Mesodermal cell (in vitro differentiated cells): ENCODE results near the gene LRRFIP2.
A peak's percentile ranks its signal among the peaks of the same experiment; 100 is the strongest.
"Not testable (repeated sequence)": the region's sequence is repeated elsewhere in the genome, so short reads cannot be mapped to it uniquely, and the experiment has no call there.

Experiments used
- H3K27ac ChIP-seq: 2 replicates; pipeline ENCODE4 v1.7.0; 2013; ENCODE audit warnings: mild to moderate bottlenecking, low read depth, low read length, moderate library complexity; ENCODE audit not compliant: severe bottlenecking
- H3K36me3 ChIP-seq: 2 replicates; pipeline ENCODE4 v1.7.1; 2013; ENCODE audit warnings: mild to moderate bottlenecking, low read length, moderate library complexity; ENCODE audit not compliant: control insufficient read depth, insufficient read depth
- H3K4me1 ChIP-seq: one replicate; pipeline ENCODE4 v1.7.1; 2013; ENCODE audit warnings: mild to moderate bottlenecking, low read length; ENCODE audit not compliant: insufficient read depth, control insufficient read depth, poor library complexity, severe bottlenecking
- H3K4me3 ChIP-seq: 2 replicates; pipeline ENCODE4 v1.7.0; 2013; ENCODE audit warnings: low read length, control low read depth, mild to moderate bottlenecking; ENCODE audit not compliant: insufficient read depth, poor library complexity, severe bottlenecking; ENCODE audit errors: extremely low read depth
- H3K9me3 ChIP-seq: 2 replicates; pipeline ENCODE4 v1.7.1; 2013; ENCODE audit warnings: mild to moderate bottlenecking, low read length, moderate library complexity; ENCODE audit not compliant: control insufficient read depth
- WGBS, 2 experiments: methylation state at CpG; one replicate each; pipeline ENCODE4 v1.1.5; 2013; ENCODE audit warnings: missing lambda C conversion rate in 2 of 2; ENCODE audit not compliant: insufficient coverage in 2 of 2; 5-methylcytosine and 5-hydroxymethylcytosine counted together

Gene LRRFIP2

GRCh38 chr3:37074178-37074577 lies 100.2 kb downstream of the LRRFIP2 start:
- H3K36me3 ChIP-seq: peaks cover 46% of the 10 kb centered on the region
- no peak overlapping the region for H3K4me3 ChIP-seq
- peaks cover 9% of the 10 kb centered on the region for H3K4me1 ChIP-seq
- WGBS, 2 experiments: 0 to 63% methylated on average over 1 to 3 of the region's 3 CpGs
- no peaks in the 10 kb centered on the region for H3K9me3 ChIP-seq
- H3K27ac ChIP-seq: no peak overlapping the region

GRCh38 chr3:37072892-37073291 lies 101.5 kb downstream of the LRRFIP2 start:
- Histone ChIP-seq H3K4me1 (peaks cover 9% of the 10 kb centered on the region), H3K4me3 (no peak overlapping the region), H3K27ac (no peak overlapping the region), H3K9me3 (no peaks in the 10 kb centered on the region), H3K36me3 (peaks cover 47% of the 10 kb centered on the region)
- WGBS, 2 experiments: 86 to 95% methylated on average over 1 to 2 of the region's 2 CpGs

- H3K36me3 ChIP-seq: peaks cover 47% of the 10 kb centered on the region
- no peak overlapping the region for H3K27ac ChIP-seq
- 88 to 100% methylated on average over 1 of the region's 3 CpGs for WGBS, 2 experiments
Observed at GRCh38 chr3:37071921-37072320, 102.5 kb downstream of the LRRFIP2 start.

GRCh38 chr3:37068031-37068430 lies 106.4 kb downstream of the LRRFIP2 start:
- Histone ChIP-seq H3K4me3 (no peak overlapping the region), H3K4me1 (no peaks in the 10 kb centered on the region), H3K9me3 (no peaks in the 10 kb centered on the region), H3K36me3 (peaks cover 56% of the 10 kb centered on the region), H3K27ac (no peak overlapping the region)
- 80 to 100% methylated on average over 1 of the region's 1 CpG for WGBS, 2 experiments

More at GRCh38 chr3:37071921-37072320, 102.5 kb downstream of the LRRFIP2 start:
- Histone ChIP-seq H3K9me3 (no peaks in the 10 kb centered on the region), H3K4me3 (no peak overlapping the region), H3K4me1 (peaks cover 9% of the 10 kb centered on the region)

DNA sequence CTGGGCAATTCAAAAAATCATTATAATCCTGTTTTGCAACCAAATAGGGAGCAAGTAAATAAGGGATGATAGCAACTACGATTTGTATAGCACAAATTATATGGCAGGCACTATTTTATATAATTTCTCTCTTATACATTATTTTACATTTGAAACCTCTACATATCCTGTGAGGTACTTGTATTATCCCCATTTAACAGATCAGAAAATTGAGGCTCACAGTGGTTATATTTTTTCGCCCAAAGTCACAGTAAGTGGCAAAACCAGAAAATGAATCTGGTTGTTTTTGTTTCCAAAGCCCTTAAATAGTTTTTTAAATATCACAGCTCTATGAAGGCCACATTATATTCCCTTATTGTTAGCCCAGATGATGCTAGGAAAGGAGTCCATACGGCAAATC lies 106.8 kb downstream of the LRRFIP2 start:
- no peaks in the 10 kb centered on the region for H3K9me3 ChIP-seq
- H3K36me3 ChIP-seq: peaks cover 56% of the 10 kb centered on the region
- H3K27ac ChIP-seq: no peak overlapping the region
- WGBS, 2 experiments: 92 to 100% methylated on average over 1 to 2 of the region's 3 CpGs
- no peak overlapping the region for H3K4me3 ChIP-seq
- no peaks in the 10 kb centered on the region for H3K4me1 ChIP-seq

- Histone ChIP-seq H3K9me3 (no peaks in the 10 kb centered on the region), H3K4me3 (no peak overlapping the region), H3K36me3 (peaks cover 60% of the 10 kb centered on the region), H3K4me1 (no peaks in the 10 kb centered on the region), H3K27ac (no peak overlapping the region)
- WGBS, 2 experiments: 87 to 94% methylated on average over 3 of the region's 3 CpGs
Observed at GRCh38 chr3:37064747-37065146, 109.6 kb downstream of the LRRFIP2 start.

DNA sequence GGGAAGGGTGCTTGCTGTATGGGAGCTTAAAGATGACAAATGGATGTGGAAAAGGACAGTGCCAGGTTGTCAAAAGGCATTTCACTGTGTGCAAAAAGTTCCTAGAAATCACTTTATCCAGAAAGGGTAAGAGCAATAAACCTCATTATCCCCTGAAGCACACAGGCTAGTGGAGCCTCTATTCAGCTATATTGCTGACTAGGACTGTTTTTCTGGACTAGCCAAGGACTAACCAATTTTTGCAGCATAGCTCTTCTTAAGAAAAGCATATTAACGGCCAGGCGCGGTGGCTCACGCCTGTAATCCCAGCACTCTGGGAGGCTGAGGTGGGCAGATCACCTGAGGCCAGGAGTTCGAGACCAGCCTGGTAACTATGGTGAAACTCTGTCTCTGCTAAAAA lies 116.3 kb downstream of the LRRFIP2 start:
- Histone ChIP-seq H3K27ac (no peak overlapping the region), H3K4me1 (peaks cover 9% of the 10 kb centered on the region), H3K9me3 (no peaks in the 10 kb centered on the region), H3K36me3 (peaks cover 89% of the 10 kb centered on the region), H3K4me3 (no peak overlapping the region)
- WGBS, 2 experiments: 96 to 100% methylated on average over 3 to 5 of the region's 5 CpGs

DNA sequence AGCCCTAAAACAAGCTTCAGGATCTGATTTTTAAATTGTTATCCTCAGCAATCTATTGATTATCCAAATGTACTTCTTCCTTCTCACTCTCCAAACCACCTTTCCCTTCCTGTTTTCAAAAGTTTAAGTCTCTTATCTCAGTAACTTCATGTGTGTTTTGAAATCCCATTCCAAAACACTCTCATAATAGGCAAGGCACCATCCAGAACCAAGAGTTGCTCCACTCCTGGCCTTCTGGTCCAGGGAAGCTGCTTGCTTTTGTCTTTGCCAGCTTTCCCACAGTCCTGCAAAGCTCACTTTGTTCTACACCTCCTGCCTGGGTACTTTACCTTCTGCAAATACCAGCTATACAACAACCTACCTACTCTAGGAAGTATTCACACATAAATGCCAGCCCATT lies 117.6 kb downstream of the LRRFIP2 start:
- no peak overlapping the region for H3K4me3 ChIP-seq
- H3K36me3 ChIP-seq: peaks cover 88% of the 10 kb centered on the region
- H3K27ac ChIP-seq: no peak overlapping the region
- H3K4me1 ChIP-seq: peaks cover 9% of the 10 kb centered on the region
- H3K9me3 ChIP-seq: no peaks in the 10 kb centered on the region

- not testable (repeated sequence) for H3K4me3 ChIP-seq, H3K9me3 ChIP-seq
- peak overlapping the region; percentile 75 for H3K27ac ChIP-seq
- WGBS, 2 experiments: 91 to 97% methylated on average over 2 to 7 of the region's 8 CpGs
- H3K36me3 ChIP-seq: peaks cover 90% of the 10 kb centered on the region
- peaks cover 15% of the 10 kb centered on the region for H3K4me1 ChIP-seq
Observed at GRCh38 chr3:37055077-37055476, 119.3 kb downstream of the LRRFIP2 start.

GRCh38 chr3:37054370-37054769 lies 120.0 kb downstream of the LRRFIP2 start:
- Histone ChIP-seq H3K4me1 (peaks cover 16% of the 10 kb centered on the region), H3K9me3 (no peaks in the 10 kb centered on the region), H3K27ac (peak overlapping the region; percentile 75), H3K4me3 (no peak overlapping the region), H3K36me3 (peaks cover 91% of the 10 kb centered on the region)
- 100% methylated on average over 1 to 2 of the region's 3 CpGs for WGBS, 2 experiments

GRCh38 chr3:37053753-37054152 lies 120.6 kb downstream of the LRRFIP2 start:
- Histone ChIP-seq H3K36me3 (peaks cover 94% of the 10 kb centered on the region), H3K4me3 (no peak overlapping the region), H3K27ac (peak overlapping the region; percentile 75), H3K4me1 (peaks cover 18% of the 10 kb centered on the region), H3K9me3 (no peaks in the 10 kb centered on the region)
- 96 to 100% methylated on average over 1 to 2 of the region's 2 CpGs for WGBS, 2 experiments
